ENCODE results near the gene DSN1.

- TF ChIP-seq MAX (IDR thresholded peaks at IDR 0.05) (no peak), FOXS1 (CRISPR knock-in tag; IDR thresholded peaks at IDR 0.05) (no peak), RFX5 (IDR thresholded peaks at IDR 0.05) (no peak), CTCF (IDR thresholded peaks at IDR 0.05) (no peak), NFE2L2 (conservative IDR thresholded peaks at IDR 0.05; ENCODE audit: low read length) (no peak), POLR2A (IDR thresholded peaks at IDR 0.05; ENCODE audit: low read length) (no peak), BCL3 (IDR thresholded peaks at IDR 0.05) (no peak), ESRRA (IDR thresholded peaks at IDR 0.05; ENCODE audit: borderline replicate concordance, low read length) (no peak), BHLHE40 (IDR thresholded peaks at IDR 0.05; ENCODE audit: low read depth, low read length) (no peak), HOXA7 (CRISPR knock-in tag; IDR thresholded peaks at IDR 0.05) (no peak), SMC3 (IDR thresholded peaks at IDR 0.05) (no peak), CBX8 (IDR thresholded peaks at IDR 0.05) (no peak)
These were observed 13.1 kb upstream of the DSN1 start for GRCh38 chr20:36786663-36787062.
